ENCODE data around the gene MAPK12. TPM values are rescaled to one million over a fixed set of nuclear protein-coding genes. Genes with fewer than 3 reads are reported as not detected.
A peak's percentile ranks its signal among the peaks of the same experiment; 100 is the strongest.

The MAPK12 gene
- polyA plus RNA-seq (2011; rRNA removed): 36.6 and 51.4 TPM in 2 replicates
- polyA minus RNA-seq (2011; rRNA and poly(A)+ RNA removed): 33.0 and 51.2 TPM in 2 replicates

GRCh38 chr22:50261615-50262459 is at the start of gene MAPK12:
TSS of gene MAPK12 (minus strand) at chr22:50261683. CDS start at chr22:50261509, 174 bp downstream.
- no peak for TF ChIP-seq CTCF (IDR thresholded peaks at IDR 0.05; ENCODE audit: insufficient read depth, low read depth, low read length)
- no peak for DNase-seq (ENCODE audit: low read depth)
- CTCF ChIA-PET: interaction anchor here (1.2 to 4.7 kb wide), 6 partner anchors 10 to 80 kb away, joined by 3 to 28 read pairs (median 8); partner anchors contain the start of genes DENND6B and HDAC10
- POLR2A ChIA-PET: no interaction called here
- peak within 1 kb of the TSS; percentile 68 for H3K4me3 ChIP-seq (ENCODE audit: low read depth, low read length)
- peaks cover 10% of the 10 kb centered on the region for H3K36me3 ChIP-seq (ENCODE audit: control insufficient read depth, insufficient read depth, low read length)
- H3K27me3 ChIP-seq (ENCODE audit: control insufficient read depth, insufficient read depth, low read length): no peaks in the 10 kb centered on the region

- CTCF ChIA-PET: interaction anchor here (0.6 to 1.6 kb wide), 2 partner anchors 9 to 15 kb away, joined by 3 to 5 read pairs; no protein-coding TSS in a partner anchor
- Histone ChIP-seq H3K27me3 (ENCODE audit: control insufficient read depth, insufficient read depth, low read length) (no peaks in the 10 kb centered on the region), H3K36me3 (ENCODE audit: control insufficient read depth, insufficient read depth, low read length) (peaks cover 3% of the 10 kb centered on the region), H3K4me3 (ENCODE audit: low read depth, low read length) (no peak overlapping the region)
- POLR2A ChIA-PET: no interaction called here
- no peak for TF ChIP-seq CTCF (IDR thresholded peaks at IDR 0.05; ENCODE audit: insufficient read depth, low read depth, low read length)
- no peak for DNase-seq (ENCODE audit: low read depth)
Observed at GRCh38 chr22:50310949-50311444, 49.5 kb upstream of the MAPK12 start.

DNA sequence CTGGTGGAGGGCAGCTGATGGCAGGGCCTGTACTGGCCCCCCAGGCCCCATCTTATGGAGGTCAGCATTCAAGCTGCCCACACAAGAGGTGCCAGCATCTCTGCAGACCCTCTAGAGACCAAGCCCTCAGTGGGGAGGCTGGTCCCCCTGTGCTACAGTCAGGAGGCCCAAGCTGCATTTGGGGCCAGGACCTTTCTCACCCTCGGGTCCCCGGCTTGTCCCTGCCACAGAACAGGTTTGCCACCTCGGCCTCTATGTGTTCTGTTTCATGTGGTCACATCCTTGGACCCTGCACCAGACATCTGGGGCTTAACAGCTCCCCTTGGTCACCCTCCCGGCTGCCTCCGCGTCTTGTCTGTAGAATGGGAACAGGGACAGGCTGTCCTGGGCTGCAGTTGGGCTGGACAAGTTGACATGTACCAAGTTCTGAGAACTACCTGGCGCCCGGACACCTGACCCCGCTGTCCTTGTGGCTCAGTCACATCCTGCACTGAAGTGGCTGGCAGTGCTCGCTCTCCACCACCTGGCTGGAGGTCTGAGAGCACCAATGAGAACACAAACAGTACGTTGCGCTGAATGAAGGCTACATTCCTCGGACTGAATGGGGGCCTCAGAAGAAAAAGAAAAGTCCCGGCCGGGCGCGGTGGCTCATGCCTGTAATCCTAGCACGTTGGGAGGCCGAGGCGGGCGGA is 48.7 kb upstream of the MAPK12 start:
- no peak for DNase-seq (ENCODE audit: low read depth)
- Histone ChIP-seq H3K36me3 (ENCODE audit: control insufficient read depth, insufficient read depth, low read length) (peaks cover 7% of the 10 kb centered on the region), H3K4me3 (ENCODE audit: low read depth, low read length) (no peak overlapping the region), H3K27me3 (ENCODE audit: control insufficient read depth, insufficient read depth, low read length) (no peaks in the 10 kb centered on the region)
- ChIA-PET POLR2A (no interaction called here), CTCF (interaction anchor here (1.1 to 7.4 kb wide), 6 partner anchors 10 to 69 kb away, joined by 3 to 36 read pairs (median 4); partner anchors contain the start of gene DENND6B)
- TF ChIP-seq CTCF (IDR thresholded peaks at IDR 0.05; ENCODE audit: insufficient read depth, low read depth, low read length): no peak

DNA sequence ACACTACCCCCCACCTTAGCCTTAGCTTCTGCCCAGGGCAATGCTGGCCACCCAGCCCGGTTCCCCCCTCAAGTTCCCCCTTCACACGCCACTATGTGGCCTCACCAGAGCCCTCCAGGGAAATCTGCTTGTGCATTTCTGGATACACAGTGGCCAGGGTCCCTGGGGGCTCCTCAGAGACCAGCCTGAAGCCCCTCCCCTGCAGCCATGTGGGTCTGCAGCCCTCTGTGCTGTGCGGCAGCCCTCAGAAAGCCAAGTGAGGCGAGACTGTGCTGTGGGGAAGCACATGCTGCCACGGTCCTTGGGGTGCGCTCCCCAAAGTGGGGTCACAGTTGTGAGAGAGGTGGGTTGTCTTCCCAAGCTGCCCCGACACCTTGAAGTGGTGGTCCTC is 48.1 kb upstream of the MAPK12 start:
- no peak for TF ChIP-seq CTCF (IDR thresholded peaks at IDR 0.05; ENCODE audit: insufficient read depth, low read depth, low read length)
- ChIA-PET POLR2A (interaction anchor here (0.7 kb wide), 1 partner anchor 129 kb away, joined by 25 read pairs; no protein-coding TSS in a partner anchor), CTCF (interaction anchor here (1.1 to 7.4 kb wide), 8 partner anchors 11 to 69 kb away, joined by 3 to 36 read pairs (median 5); partner anchors contain the start of gene DENND6B)

More for the DNA sequence above, 48.1 kb upstream of the MAPK12 start:
- no peak for DNase-seq (ENCODE audit: low read depth)
- Histone ChIP-seq H3K27me3 (ENCODE audit: control insufficient read depth, insufficient read depth, low read length) (no peaks in the 10 kb centered on the region), H3K4me3 (ENCODE audit: low read depth, low read length) (no peak overlapping the region), H3K36me3 (ENCODE audit: control insufficient read depth, insufficient read depth, low read length) (peaks cover 13% of the 10 kb centered on the region)
